DND-41 (cell line): Measurements from ENCODE around the gene TKFC.

Source experiments
- EZH2 ChIP-seq: IDR thresholded peaks from 3 replicates; pipeline ENCODE4 v1.6.1; 2012; ENCODE audit warnings: borderline replicate concordance, low read depth, mild to moderate bottlenecking, moderate library complexity, low read length, inconsistent platforms; ENCODE audit not compliant: severe bottlenecking
- TF ChIP-seq, protein P1 (sequence below): IDR thresholded peaks from 2 replicates; pipeline ENCODE4 v1.5.1; 2012; ENCODE audit warnings: borderline replicate concordance, low read length, moderate library complexity, mild to moderate bottlenecking; ENCODE audit not compliant: poor library complexity, severe bottlenecking; ENCODE audit errors: extremely low read depth

DNA sequence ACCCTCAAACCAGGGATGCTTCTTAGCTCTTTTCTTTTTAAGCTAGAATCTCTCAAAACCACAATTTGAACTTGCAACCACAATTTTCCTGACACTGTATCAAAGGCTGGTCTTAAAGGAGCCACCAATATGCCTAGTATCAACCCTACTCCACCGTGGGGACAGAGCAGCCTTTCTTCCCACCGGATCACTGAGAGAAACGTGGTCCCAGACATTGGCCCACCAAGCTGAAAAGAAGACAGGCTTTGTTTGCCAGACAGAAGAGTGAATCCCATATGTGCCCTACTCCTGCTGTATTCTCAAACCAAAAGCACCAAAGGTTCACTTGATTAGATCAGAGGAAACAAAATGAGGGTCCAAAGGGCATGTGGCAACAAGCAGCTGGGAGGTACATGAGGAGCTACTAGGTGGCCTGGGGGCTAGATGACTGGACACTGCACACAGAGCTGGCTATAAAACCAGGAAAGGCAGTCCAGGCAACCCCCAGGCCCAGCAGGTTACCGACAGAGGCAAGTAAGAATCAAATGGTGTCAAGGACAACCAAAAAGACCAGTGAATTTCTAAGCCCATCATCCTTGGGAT is 34.3 kb upstream of the TKFC start:
- TF ChIP-seq, protein P1, sequence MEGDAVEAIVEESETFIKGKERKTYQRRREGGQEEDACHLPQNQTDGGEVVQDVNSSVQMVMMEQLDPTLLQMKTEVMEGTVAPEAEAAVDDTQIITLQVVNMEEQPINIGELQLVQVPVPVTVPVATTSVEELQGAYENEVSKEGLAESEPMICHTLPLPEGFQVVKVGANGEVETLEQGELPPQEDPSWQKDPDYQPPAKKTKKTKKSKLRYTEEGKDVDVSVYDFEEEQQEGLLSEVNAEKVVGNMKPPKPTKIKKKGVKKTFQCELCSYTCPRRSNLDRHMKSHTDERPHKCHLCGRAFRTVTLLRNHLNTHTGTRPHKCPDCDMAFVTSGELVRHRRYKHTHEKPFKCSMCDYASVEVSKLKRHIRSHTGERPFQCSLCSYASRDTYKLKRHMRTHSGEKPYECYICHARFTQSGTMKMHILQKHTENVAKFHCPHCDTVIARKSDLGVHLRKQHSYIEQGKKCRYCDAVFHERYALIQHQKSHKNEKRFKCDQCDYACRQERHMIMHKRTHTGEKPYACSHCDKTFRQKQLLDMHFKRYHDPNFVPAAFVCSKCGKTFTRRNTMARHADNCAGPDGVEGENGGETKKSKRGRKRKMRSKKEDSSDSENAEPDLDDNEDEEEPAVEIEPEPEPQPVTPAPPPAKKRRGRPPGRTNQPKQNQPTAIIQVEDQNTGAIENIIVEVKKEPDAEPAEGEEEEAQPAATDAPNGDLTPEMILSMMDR, result no peak
- no peak for TF ChIP-seq EZH2
